WERI-Rb-1 (cell line): ENCODE data around the gene NBPF4.
"Not testable (repeated sequence)": the region's sequence is repeated elsewhere in the genome, so short reads cannot be mapped to it uniquely, and the experiment has no call there.

Experiments used
- DNase-seq: peaks from one replicate; pipeline ENCODE4 v3.0.0-alpha.2; 2020
- H3K27ac ChIP-seq: fragments of 250-450 bp; sonication (Bioruptor Pico); 2 replicates; pipeline ENCODE4 v1.5.1; 2020; ENCODE audit warnings: mild to moderate bottlenecking, moderate library complexity
- H3K27me3 ChIP-seq: fragments of 250-450 bp; sonication (Bioruptor Pico); 2 replicates; pipeline ENCODE4 v1.5.1; 2021; ENCODE audit warnings: mild to moderate bottlenecking, low read depth, moderate library complexity; ENCODE audit not compliant: insufficient read depth, severe bottlenecking
- H3K36me3 ChIP-seq: fragments of 250-450 bp; sonication (Bioruptor Pico); 2 replicates; pipeline ENCODE4 v1.5.1; 2020; ENCODE audit warnings: mild to moderate bottlenecking, moderate library complexity
- H3K4me3 ChIP-seq: 2 replicates; pipeline ENCODE4 v1.5.1; 2011; ENCODE audit warnings: low read depth, mild to moderate bottlenecking, control low read depth, low read length
- H3K9me3 ChIP-seq: fragments of 250-450 bp; sonication (Bioruptor Pico); 2 replicates; pipeline ENCODE4 v1.5.1; 2021; ENCODE audit warnings: mild to moderate bottlenecking, moderate library complexity; ENCODE audit not compliant: severe bottlenecking
- CTCF ChIP-seq: IDR thresholded peaks from 2 replicates; pipeline ENCODE4 v1.5.1; 2011; ENCODE audit warnings: low read depth, mild to moderate bottlenecking, control low read depth, inconsistent platforms, low read length

NBPF4 gene

GRCh38 chr1:108208724-108209446 is 35.0 kb downstream of the NBPF4 start:
- H3K27ac ChIP-seq = no peak overlapping the region
- H3K36me3 ChIP-seq = no peaks in the 10 kb centered on the region
- H3K27me3 ChIP-seq = no peaks in the 10 kb centered on the region
- no peaks in the 10 kb centered on the region for H3K9me3 ChIP-seq
- TF ChIP-seq CTCF = no peak
- no peak overlapping the region for H3K4me3 ChIP-seq
- DNase-seq = no peak

GRCh38 chr1:108203582-108203981 is 40.3 kb downstream of the NBPF4 start:
- not testable (repeated sequence) for H3K9me3 ChIP-seq, H3K27me3 ChIP-seq, H3K36me3 ChIP-seq, H3K27ac ChIP-seq, DNase-seq, H3K4me3 ChIP-seq

GRCh38 chr1:108201687-108202086 is 42.2 kb downstream of the NBPF4 start:
- no peak for DNase-seq
- Histone ChIP-seq H3K27me3 (no peaks in the 10 kb centered on the region), H3K36me3 (peaks cover 18% of the 10 kb centered on the region), H3K9me3 (no peaks in the 10 kb centered on the region), H3K4me3 (no peak overlapping the region), H3K27ac (no peak overlapping the region)
- TF ChIP-seq CTCF = no peak

GRCh38 chr1:108200687-108201051 is 43.2 kb downstream of the NBPF4 start:
- H3K36me3 ChIP-seq = peaks cover 21% of the 10 kb centered on the region
- peak overlapping the region; percentile 94 for H3K4me3 ChIP-seq
- peak; percentile 82 for DNase-seq
- no peaks in the 10 kb centered on the region for H3K27me3 ChIP-seq
- H3K27ac ChIP-seq = peak overlapping the region; percentile 81
- no peaks in the 10 kb centered on the region for H3K9me3 ChIP-seq
- TF ChIP-seq CTCF = peak; percentile 62; the same call in 1 of the 2 replicates

GRCh38 chr1:108199781-108200686 is 43.8 kb downstream of the NBPF4 start, which contains the start of gene SLC25A24:
TSS of gene SLC25A24 (minus strand) at chr1:108200343. CDS start at chr1:108200138, 205 bp downstream.
- peak within 1 kb of the TSS; percentile 81 for H3K27ac ChIP-seq
- TF ChIP-seq CTCF = no peak
- H3K4me3 ChIP-seq = peak within 1 kb of the TSS; percentile 94
- peaks cover 24% of the 10 kb centered on the region for H3K36me3 ChIP-seq
- DNase-seq = peak; percentile 89
- H3K9me3 ChIP-seq = no peaks in the 10 kb centered on the region
- H3K27me3 ChIP-seq = no peaks in the 10 kb centered on the region

GRCh38 chr1:108199201-108199691 is 44.6 kb downstream of the NBPF4 start:
- H3K9me3 ChIP-seq = no peaks in the 10 kb centered on the region
- H3K27ac ChIP-seq = peak overlapping the region; percentile 81
- TF ChIP-seq CTCF = no peak
- no peak for DNase-seq
- peak overlapping the region; percentile 94 for H3K4me3 ChIP-seq
- H3K27me3 ChIP-seq = no peaks in the 10 kb centered on the region
- peaks cover 29% of the 10 kb centered on the region for H3K36me3 ChIP-seq
